Myocyte (in vitro differentiated cells): Measurements from ENCODE around the gene GDI1. TPM values are rescaled to one million over a fixed set of nuclear protein-coding genes. Genes with fewer than 3 reads are reported as not detected.
A peak's percentile ranks its signal among the peaks of the same experiment; 100 is the strongest.

Experiments
- DNase-seq: peaks from one replicate; pipeline ENCODE4 v3.0.0-alpha.2; 2012; ENCODE audit warnings: low read depth
- total RNA-seq: library from RNA; depleted of rRNA; stranded (reverse); fragments of >200 nt; gene quantifications from 2 replicates; pipeline ENCODE4 v1.2.3, GENCODE V29; 2014

The GDI1 gene
- total RNA-seq, 1 donor from 2014 or later: 125 TPM

DNA sequence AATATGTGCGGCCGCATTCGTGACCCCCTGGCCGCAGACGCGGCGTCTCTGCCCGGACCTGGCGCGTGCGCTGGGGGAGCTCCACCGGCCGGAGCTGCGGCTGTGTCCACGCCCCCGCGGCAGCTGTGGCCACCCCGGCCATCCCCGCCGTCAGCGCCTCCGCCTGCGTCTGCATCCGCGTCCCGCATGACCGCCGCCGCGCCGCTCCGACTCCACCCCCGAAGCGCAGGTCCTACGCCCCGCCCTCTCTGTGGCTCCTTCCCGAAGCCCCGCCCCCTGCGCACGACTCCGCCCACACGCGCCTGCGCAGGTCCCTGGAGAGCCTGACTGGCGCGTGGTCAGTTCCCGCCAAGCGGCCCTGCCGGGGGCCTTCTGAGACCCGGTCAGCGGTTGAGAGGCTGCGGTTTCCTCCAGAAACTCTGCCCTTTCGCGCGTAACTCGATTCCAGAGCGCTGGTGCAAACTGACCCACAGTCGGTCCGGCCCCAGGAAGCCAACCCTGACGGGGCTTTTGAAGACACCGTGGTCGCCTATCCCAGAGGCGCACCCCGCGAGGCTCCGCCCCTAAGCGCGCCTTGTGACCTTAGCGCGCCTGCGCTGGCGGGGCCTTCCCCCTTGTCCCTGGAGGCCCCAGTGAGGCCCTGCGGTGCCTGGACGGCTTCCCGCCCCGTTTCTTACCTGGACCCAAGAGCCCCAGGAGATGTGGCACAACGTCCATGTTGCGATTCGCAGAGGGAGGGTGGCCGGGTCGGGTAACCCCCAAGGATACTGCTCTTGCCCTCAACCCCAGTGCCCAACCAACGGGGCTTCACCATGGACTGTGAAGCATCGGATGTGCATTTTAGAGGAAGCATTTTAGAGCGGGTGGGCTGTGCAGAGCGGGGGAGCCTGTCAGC lies 42.0 kb downstream of the GDI1 start, which contains the start of gene LAGE3:
TSS of gene LAGE3 (minus strand) at position 554 of the 895 bp plus-strand sequence. CDS start at position 188, 366 bp downstream.
- DNase-seq: peak; percentile 89

- no peak for DNase-seq
Measured at GRCh38 chrX:154481195-154481594, 44.2 kb downstream of the GDI1 start.

DNA sequence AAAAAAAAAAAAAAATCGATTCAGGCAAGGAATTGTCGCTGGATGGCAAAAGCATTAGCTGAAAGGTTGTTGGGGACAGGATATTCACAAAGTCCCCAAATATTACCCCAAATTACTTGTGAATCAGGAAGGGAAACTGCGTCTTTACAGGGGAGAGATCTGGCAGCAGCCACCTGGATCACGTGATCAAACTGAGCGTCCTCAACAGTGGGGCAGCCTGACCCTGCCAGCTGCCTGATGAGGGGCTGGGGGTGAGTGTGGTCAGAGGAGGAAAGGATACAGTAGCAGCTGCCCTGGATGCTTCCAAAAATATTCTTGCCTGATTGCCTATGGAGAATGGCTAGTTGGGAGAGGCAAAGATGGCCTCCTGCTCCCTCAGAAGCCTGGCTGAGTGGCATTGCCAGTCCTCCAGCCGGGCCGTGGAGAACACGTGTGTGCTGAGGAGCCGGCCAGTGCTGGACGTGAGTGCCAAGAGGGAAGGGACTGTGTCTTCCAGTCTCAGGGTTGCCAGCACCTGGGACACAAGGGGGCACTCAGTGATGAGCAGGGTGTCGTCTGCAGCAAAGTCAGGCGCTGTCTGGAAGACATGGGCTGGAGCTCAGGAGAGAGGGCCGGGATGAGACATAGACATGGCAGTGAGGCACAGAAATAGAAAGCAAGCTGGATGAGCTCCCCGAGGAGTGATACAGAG lies 45.1 kb downstream of the GDI1 start:
- peak; percentile 58 for DNase-seq

- DNase-seq: peak; percentile 49
Measured at GRCh38 chrX:154482786-154483185, 45.8 kb downstream of the GDI1 start.

- no peak for DNase-seq
Measured at GRCh38 chrX:154483325-154483724, 46.4 kb downstream of the GDI1 start.

- no peak for DNase-seq
Measured at GRCh38 chrX:154484255-154485149, 47.5 kb downstream of the GDI1 start.

- DNase-seq: no peak
Measured at GRCh38 chrX:154485150-154486051, 48.4 kb downstream of the GDI1 start.

DNA sequence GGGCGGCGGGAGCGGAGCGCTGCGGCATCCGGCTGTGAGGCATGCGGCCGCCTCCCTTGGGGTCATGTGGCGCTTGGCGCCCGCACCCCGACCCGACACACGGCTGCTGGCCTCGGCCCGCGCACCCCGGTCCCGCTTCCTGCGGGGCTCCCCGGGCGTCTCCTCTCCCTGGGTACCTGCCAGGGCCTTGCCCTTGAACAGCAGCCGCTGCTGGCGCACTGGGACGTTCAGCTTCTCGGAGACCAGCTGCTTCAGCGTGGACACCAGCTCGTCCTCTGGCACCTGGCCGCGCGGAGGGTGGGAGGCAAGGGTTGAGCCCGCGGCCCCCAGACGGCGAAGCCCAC lies 49.1 kb downstream of the GDI1 start:
- DNase-seq: peak; percentile 34

DNA sequence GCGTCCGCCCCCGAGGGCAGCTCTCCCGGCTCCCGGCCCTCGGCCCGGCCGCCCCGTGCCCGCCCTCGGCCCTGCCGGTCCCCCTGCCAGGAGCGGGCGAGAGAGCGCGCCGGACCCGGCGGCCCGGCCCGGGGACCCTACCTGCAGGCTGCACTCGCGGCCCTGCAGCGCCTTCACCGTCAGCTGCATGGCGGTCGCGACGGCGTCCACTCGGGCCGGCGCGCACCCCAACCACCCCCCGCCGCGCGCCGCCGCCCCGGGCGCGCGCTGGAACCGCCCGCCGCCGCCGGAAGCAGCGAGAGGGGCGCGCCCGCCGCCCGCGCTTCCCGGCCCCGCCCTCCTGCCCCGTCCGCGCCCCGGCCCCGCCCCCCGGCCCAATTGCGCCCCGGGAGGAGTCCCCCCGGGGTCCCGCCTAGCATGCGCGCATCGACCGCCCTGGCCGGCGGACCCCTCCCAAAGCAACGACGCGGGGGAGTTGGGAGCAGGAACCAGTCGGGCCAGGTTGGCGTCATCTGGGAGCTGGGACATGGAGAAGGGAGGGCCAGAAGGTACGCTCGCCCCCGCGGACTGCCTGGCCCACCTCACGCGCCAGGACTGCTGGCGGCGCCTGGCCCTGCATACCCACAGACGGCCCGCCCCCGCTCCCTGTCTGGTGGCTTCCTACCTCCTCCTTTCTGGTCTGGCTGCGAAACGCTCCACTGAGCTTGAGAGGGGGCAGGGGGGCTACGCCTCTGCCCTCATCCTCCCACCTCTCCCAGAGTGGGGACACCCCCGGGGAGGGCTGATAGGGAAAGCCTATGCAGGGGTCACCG lies 49.6 kb downstream of the GDI1 start, which contains the start of gene UBL4A:
TSS of gene UBL4A (minus strand) at position 220 of the 812 bp plus-strand sequence. CDS start at position 189, 31 bp downstream.
- peak; percentile 33 for DNase-seq

GRCh38 chrX:154487518-154488290 lies 50.8 kb downstream of the GDI1 start:
- DNase-seq: no peak

GRCh38 chrX:154488336-154489075 lies 51.6 kb downstream of the GDI1 start:
- no peak for DNase-seq

- DNase-seq: no peak
Measured at GRCh38 chrX:154489182-154489581, 52.2 kb downstream of the GDI1 start.

GRCh38 chrX:154490021-154490413 lies 53.1 kb downstream of the GDI1 start:
- peak; percentile 68 for DNase-seq

GRCh38 chrX:154490414-154491083 lies 53.6 kb downstream of the GDI1 start, which contains the start of gene SLC10A3:
Gene SLC10A3, minus strand, starts transcription at chrX:154490629. Its CDS starts 1,689 bp downstream, at chrX:154488940.
- peak; percentile 92 for DNase-seq
